ENCODE results near the gene MCF2L.

- no peak for TF ChIP-seq CTCF (IDR thresholded peaks at IDR 0.05; ENCODE audit: low read depth, low read length)
- no peak for TF ChIP-seq EZH2phosphoT487 (IDR thresholded peaks at IDR 0.05; ENCODE audit: low read depth)
These were observed 153.0 kb downstream of the MCF2L start for GRCh38 chr13:113121928-113122471.

All from OCI-LY3 (cell line).